Right lobe of liver (tissue), 4 donors: ENCODE measurements around the gene TAPBPL.

Source experiments
- CTCF ChIP-seq, 4 donors: fragments of 200-600 bp in 3 of 4; fragments of 450-650 bp in 1 of 4; IDR thresholded peaks; one replicate each; pipeline versions ENCODE4 v1.5.1 to v1.8.0; 2016 to 2022; ENCODE audit warnings: antibody characterized with exemption in 4 of 4, mild to moderate bottlenecking in 2 of 4
- POLR2A ChIP-seq: fragments of 450-650 bp; IDR thresholded peaks from one replicate; pipeline ENCODE4 v1.6.1; 2017; ENCODE audit warnings: antibody characterized with exemption, mild to moderate bottlenecking
- donor health status: DM: no; HTN: no; CAD: no.
- donor health status: DM: no; HTN: no; CAD: no.
- donor health status: DM: no; HTN: yes; CAD: no.

GRCh38 chr12:6478416-6478815 is 26.6 kb downstream of the TAPBPL start:
- no peak for TF ChIP-seq CTCF (IDR thresholded peaks at IDR 0.05)
- TF ChIP-seq POLR2A, result no peak
